Suprapubic skin (tissue), 4 donors: ENCODE data around the gene SGO1. TPM values are rescaled to one million over a fixed set of nuclear protein-coding genes. Genes with fewer than 3 reads are reported as not detected.

Source experiments
- DNase-seq, 2 donors: peaks; one replicate each; pipeline ENCODE4 v3.0.0-alpha.2; 2019; ENCODE audit warnings: low spot score in 2 of 2
- H3K27ac ChIP-seq: fragments of 200-600 bp; sonication (generic); one replicate; pipeline ENCODE4 v1.5.1; 2019
- H3K27me3 ChIP-seq: fragments of 200-600 bp; sonication (generic); one replicate; pipeline ENCODE4 v1.5.1; 2019
- H3K36me3 ChIP-seq: fragments of 200-600 bp; sonication (generic); one replicate; pipeline ENCODE4 v1.5.1; 2019
- H3K4me1 ChIP-seq: fragments of 200-600 bp; sonication (generic); one replicate; pipeline ENCODE4 v1.5.1; 2019
- H3K4me3 ChIP-seq: fragments of 200-600 bp; sonication (generic); one replicate; pipeline ENCODE4 v1.5.1; 2019; ENCODE audit warnings: mild to moderate bottlenecking
- H3K9me3 ChIP-seq: fragments of 200-600 bp; sonication (generic); one replicate; pipeline ENCODE4 v1.5.1; 2019
- EP300 ChIP-seq: sonication (generic); formaldehyde crosslinking; IDR thresholded peaks from one replicate; pipeline ENCODE4 v1.6.1; 2017; ENCODE audit warnings: antibody characterized with exemption
- POLR2A ChIP-seq, 2 donors: fragments of 450-650 bp; IDR thresholded peaks; one replicate each; pipeline ENCODE4 v1.6.1; 2017; ENCODE audit warnings: antibody characterized with exemption in 2 of 2, mild to moderate bottlenecking in 2 of 2, moderate library complexity in 2 of 2
- POLR2AphosphoS5 ChIP-seq, 3 donors: sonication (generic); formaldehyde crosslinking; IDR thresholded peaks; one replicate each; pipeline ENCODE4 v1.6.1; 2017; ENCODE audit warnings: antibody characterized with exemption in 3 of 3
- WGBS: methylation state at CpG from one replicate; pipeline ENCODE4 v1.1.5; 2018; 5-methylcytosine and 5-hydroxymethylcytosine counted together
- total RNA-seq, 4 donors: library from RNA; depleted of rRNA; stranded (reverse); fragments of >200 nt; gene quantifications; one replicate each; pipeline ENCODE4 v1.1.0, GENCODE V29; 2016
- TF ChIP-seq, protein P1 (sequence below), 2 donors: fragments of 200-600 bp in 1 of 2; fragments of 450-650 bp in 1 of 2; sonication (generic) in 1 of 2; IDR thresholded peaks; one replicate each; pipeline ENCODE4 v1.5.1; 2016 to 2019; ENCODE audit warnings: antibody characterized with exemption in 2 of 2, mild to moderate bottlenecking in 1 of 2, moderate library complexity in 1 of 2

The SGO1 gene
- total RNA-seq, 4 donors from 2014 or later = 0.89 to 2.6 (median 1.6) TPM

DNA sequence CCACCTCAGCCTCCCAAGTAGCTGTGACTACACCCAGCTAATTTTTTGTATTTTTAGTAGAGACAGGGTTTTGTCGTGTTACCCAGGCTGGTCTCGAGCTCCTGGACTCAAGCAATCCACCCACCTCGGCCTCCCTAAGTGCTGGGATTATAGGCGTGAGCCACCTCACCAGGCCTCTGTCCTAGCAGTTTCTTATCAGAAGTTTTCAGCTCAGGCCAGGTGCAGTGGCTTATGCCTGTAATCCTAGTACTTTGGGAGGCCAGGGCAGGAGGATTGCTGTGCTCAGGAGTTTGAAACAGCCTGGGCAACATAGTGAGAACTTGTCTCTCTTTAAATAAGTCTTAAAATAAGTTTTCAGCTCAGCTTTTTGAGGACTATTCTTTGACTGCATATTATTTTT lies 48.4 kb downstream of the SGO1 start:
- no peak overlapping the region for H3K4me3 ChIP-seq
- no peaks in the 10 kb centered on the region for H3K27me3 ChIP-seq
- peaks cover 3% of the 10 kb centered on the region for H3K4me1 ChIP-seq
- no peak for DNase-seq
- TF ChIP-seq, protein P1, sequence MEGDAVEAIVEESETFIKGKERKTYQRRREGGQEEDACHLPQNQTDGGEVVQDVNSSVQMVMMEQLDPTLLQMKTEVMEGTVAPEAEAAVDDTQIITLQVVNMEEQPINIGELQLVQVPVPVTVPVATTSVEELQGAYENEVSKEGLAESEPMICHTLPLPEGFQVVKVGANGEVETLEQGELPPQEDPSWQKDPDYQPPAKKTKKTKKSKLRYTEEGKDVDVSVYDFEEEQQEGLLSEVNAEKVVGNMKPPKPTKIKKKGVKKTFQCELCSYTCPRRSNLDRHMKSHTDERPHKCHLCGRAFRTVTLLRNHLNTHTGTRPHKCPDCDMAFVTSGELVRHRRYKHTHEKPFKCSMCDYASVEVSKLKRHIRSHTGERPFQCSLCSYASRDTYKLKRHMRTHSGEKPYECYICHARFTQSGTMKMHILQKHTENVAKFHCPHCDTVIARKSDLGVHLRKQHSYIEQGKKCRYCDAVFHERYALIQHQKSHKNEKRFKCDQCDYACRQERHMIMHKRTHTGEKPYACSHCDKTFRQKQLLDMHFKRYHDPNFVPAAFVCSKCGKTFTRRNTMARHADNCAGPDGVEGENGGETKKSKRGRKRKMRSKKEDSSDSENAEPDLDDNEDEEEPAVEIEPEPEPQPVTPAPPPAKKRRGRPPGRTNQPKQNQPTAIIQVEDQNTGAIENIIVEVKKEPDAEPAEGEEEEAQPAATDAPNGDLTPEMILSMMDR (IDR thresholded peaks at IDR 0.05) = no peak
- TF ChIP-seq POLR2A (IDR thresholded peaks at IDR 0.05) (no peak), POLR2AphosphoS5 (IDR thresholded peaks at IDR 0.05) (no peak), EP300 (no peak)
- H3K9me3 ChIP-seq = no peaks in the 10 kb centered on the region
- peaks cover 16% of the 10 kb centered on the region for H3K36me3 ChIP-seq
- no peak overlapping the region for H3K27ac ChIP-seq
- 90% methylated on average over 4 of the region's 4 CpGs for WGBS

DNA sequence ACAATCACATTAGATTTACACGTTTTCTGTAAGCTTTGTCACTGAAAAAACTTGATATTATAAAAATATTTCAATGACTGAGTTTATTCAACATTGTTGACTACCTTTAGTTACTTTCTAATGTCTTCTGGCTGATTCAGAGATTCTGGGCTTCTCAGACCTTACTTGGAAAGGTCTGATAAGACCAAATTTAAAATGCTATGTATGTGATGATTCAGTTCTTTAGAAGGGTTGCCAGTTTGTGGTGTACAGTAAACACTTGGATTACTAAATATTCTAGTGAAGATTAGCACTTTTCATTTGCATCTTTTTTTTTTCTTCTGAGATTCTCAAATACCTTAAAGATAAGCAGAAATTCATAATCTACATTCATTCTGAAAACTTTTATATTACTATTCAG lies 49.8 kb downstream of the SGO1 start:
- Histone ChIP-seq H3K4me1 (no peaks in the 10 kb centered on the region), H3K4me3 (no peak overlapping the region), H3K36me3 (peaks cover 13% of the 10 kb centered on the region), H3K27ac (no peak overlapping the region), H3K27me3 (no peaks in the 10 kb centered on the region), H3K9me3 (no peaks in the 10 kb centered on the region)
- TF ChIP-seq POLR2AphosphoS5 (IDR thresholded peaks at IDR 0.05) (no peak), EP300 (no peak), POLR2A (IDR thresholded peaks at IDR 0.05) (no peak)
- TF ChIP-seq, protein P1 (IDR thresholded peaks at IDR 0.05) = no peak
- DNase-seq = no peak
- 82% methylated on average over 1 of the region's 1 CpG for WGBS

DNA sequence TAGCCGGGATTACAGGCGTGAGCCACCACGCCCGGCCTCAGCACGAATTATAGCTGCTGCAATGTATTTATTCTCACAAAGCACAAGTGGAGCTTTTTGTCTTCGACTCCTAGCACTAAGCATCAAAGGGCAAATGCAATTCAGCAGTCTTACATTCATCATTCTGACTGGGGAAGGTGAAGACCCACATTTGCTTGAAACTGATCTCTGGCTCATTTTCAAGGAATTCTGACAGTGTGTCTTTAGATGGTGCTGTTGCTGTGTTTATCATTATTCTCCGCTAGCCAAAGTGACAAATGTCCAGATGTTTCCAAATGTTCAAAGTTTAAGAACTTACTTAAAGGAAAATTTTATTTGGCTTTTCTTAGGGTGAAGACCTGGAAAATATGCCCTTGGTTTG lies 55.9 kb downstream of the SGO1 start:
- Histone ChIP-seq H3K4me1 (no peaks in the 10 kb centered on the region), H3K36me3 (peaks cover 29% of the 10 kb centered on the region), H3K9me3 (no peaks in the 10 kb centered on the region), H3K27me3 (no peaks in the 10 kb centered on the region), H3K4me3 (no peak overlapping the region), H3K27ac (no peak overlapping the region)
- DNase-seq = no peak
- 91% methylated on average over 7 of the region's 7 CpGs for WGBS
- TF ChIP-seq, protein P1 (IDR thresholded peaks at IDR 0.05) = no peak
- TF ChIP-seq POLR2AphosphoS5 (IDR thresholded peaks at IDR 0.05) = no peak
- TF ChIP-seq EP300 = no peak
- TF ChIP-seq POLR2A (IDR thresholded peaks at IDR 0.05) = no peak

GRCh38 chr3:20128358-20128757 lies 57.6 kb downstream of the SGO1 start:
- Histone ChIP-seq H3K27me3 (no peaks in the 10 kb centered on the region), H3K4me3 (no peak overlapping the region), H3K9me3 (no peaks in the 10 kb centered on the region), H3K36me3 (peaks cover 39% of the 10 kb centered on the region), H3K27ac (no peak overlapping the region), H3K4me1 (no peaks in the 10 kb centered on the region)
- WGBS = 59% methylated on average over 2 of the region's 2 CpGs
- TF ChIP-seq, protein P1 (IDR thresholded peaks at IDR 0.05) = no peak
- no peak for DNase-seq

DNA sequence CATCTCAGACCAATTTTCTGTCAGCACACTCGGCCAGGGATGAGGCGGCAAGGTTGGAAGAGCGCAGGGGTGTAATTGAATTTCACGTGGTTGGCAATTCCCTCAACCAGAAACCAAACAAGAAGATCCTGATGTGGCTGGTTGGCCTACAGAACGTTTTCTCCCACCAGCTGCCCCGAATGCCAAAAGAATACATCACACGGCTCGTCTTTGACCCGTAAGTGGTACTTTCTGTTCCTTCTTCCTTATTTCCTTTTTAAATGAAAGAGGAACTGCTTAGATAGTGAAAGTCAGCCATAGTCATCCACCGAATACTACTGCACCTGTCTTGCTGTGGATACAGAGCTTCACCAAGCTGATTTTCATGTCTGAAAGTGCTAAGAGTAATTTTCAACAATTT lies 60.1 kb downstream of the SGO1 start:
- Histone ChIP-seq H3K4me1 (no peaks in the 10 kb centered on the region), H3K27me3 (no peaks in the 10 kb centered on the region), H3K4me3 (no peak overlapping the region), H3K36me3 (peaks cover 59% of the 10 kb centered on the region), H3K9me3 (no peaks in the 10 kb centered on the region), H3K27ac (no peak overlapping the region)
- no peak for DNase-seq
- WGBS = 66% methylated on average over 10 of the region's 10 CpGs
- TF ChIP-seq POLR2AphosphoS5 (IDR thresholded peaks at IDR 0.05) = no peak
- TF ChIP-seq, protein P1 (IDR thresholded peaks at IDR 0.05) = no peak
- no peak for TF ChIP-seq POLR2A (IDR thresholded peaks at IDR 0.05)
- no peak for TF ChIP-seq EP300
